ENCODE measurements around the gene OR10H1. TPM values are rescaled to one million over a fixed set of nuclear protein-coding genes. Genes with fewer than 3 reads are reported as not detected.
"Not testable (repeated sequence)": the region's sequence is repeated elsewhere in the genome, so short reads cannot be mapped to it uniquely, and the experiment has no call there.

OR10H1 gene
- total and polyA plus RNA-seq, 2 donors = 0.05 TPM; not detected in 1

GRCh38 chr19:15837221-15837731 is 21.8 kb upstream of the OR10H1 start:
- WGBS = 0% methylated on average over 9 of the region's 9 CpGs
- H3K4me1 ChIP-seq (ENCODE audit: insufficient read depth) = no peaks in the 10 kb centered on the region
- H3K27ac ChIP-seq (ENCODE audit: low read depth) = no peak overlapping the region
- no peak for DNase-seq (ENCODE audit: extremely low spot score)
- no peak overlapping the region for H3K4me3 ChIP-seq (ENCODE audit: low read depth, low read length)
- H3K36me3 ChIP-seq (ENCODE audit: insufficient read depth) = no peaks in the 10 kb centered on the region

GRCh38 chr19:15836330-15837220 is 21.1 kb upstream of the OR10H1 start:
- peak; percentile 99 for DNase-seq (ENCODE audit: extremely low spot score)
- Histone ChIP-seq H3K4me3 (ENCODE audit: low read depth, low read length) (peak overlapping the region; percentile 56), H3K27ac (ENCODE audit: low read depth) (peak overlapping the region; percentile 100), H3K4me1 (ENCODE audit: insufficient read depth) (no peaks in the 10 kb centered on the region), H3K36me3 (ENCODE audit: insufficient read depth) (no peaks in the 10 kb centered on the region)
- under 1% methylated on average over 65 of the region's 65 CpGs for WGBS

- H3K36me3 ChIP-seq (ENCODE audit: insufficient read depth); H3K4me1 ChIP-seq (ENCODE audit: insufficient read depth): not testable (repeated sequence)
- DNase-seq (ENCODE audit: extremely low spot score) = peak; percentile 29
- Histone ChIP-seq H3K27ac (ENCODE audit: low read depth) (peak overlapping the region; percentile 100), H3K4me3 (ENCODE audit: low read depth, low read length) (peak overlapping the region; percentile 56)
- 34% methylated on average over 11 of the region's 11 CpGs for WGBS
Measured at GRCh38 chr19:15835565-15836329, 20.3 kb upstream of the OR10H1 start.

- H3K4me3 ChIP-seq (ENCODE audit: low read depth, low read length); H3K4me1 ChIP-seq (ENCODE audit: insufficient read depth); DNase-seq (ENCODE audit: extremely low spot score); H3K36me3 ChIP-seq (ENCODE audit: insufficient read depth); H3K27ac ChIP-seq (ENCODE audit: low read depth): not testable (repeated sequence)
- WGBS = 96% methylated on average over 3 of the region's 3 CpGs
Measured at GRCh38 chr19:15834232-15834631, 18.8 kb upstream of the OR10H1 start.

- 80% methylated on average over 5 of the region's 5 CpGs for WGBS
- H3K4me3 ChIP-seq (ENCODE audit: low read depth, low read length) = no peak overlapping the region
- peak overlapping the region; percentile 56 for H3K27ac ChIP-seq (ENCODE audit: low read depth)
- no peaks in the 10 kb centered on the region for H3K4me1 ChIP-seq (ENCODE audit: insufficient read depth)
- no peaks in the 10 kb centered on the region for H3K36me3 ChIP-seq (ENCODE audit: insufficient read depth)
- no peak for DNase-seq (ENCODE audit: extremely low spot score)
Measured at GRCh38 chr19:15831626-15832025, 16.2 kb upstream of the OR10H1 start.

- no peaks in the 10 kb centered on the region for H3K4me1 ChIP-seq (ENCODE audit: insufficient read depth)
- no peak overlapping the region for H3K27ac ChIP-seq (ENCODE audit: low read depth)
- no peak for DNase-seq (ENCODE audit: extremely low spot score)
- H3K36me3 ChIP-seq (ENCODE audit: insufficient read depth) = no peaks in the 10 kb centered on the region
- WGBS = 87% methylated on average over 8 of the region's 8 CpGs
- no peak overlapping the region for H3K4me3 ChIP-seq (ENCODE audit: low read depth, low read length)
Measured at GRCh38 chr19:15829786-15830185, 14.3 kb upstream of the OR10H1 start.

- peak overlapping the region; percentile 83 for H3K27ac ChIP-seq (ENCODE audit: low read depth)
- H3K36me3 ChIP-seq (ENCODE audit: insufficient read depth) = no peaks in the 10 kb centered on the region
- H3K4me3 ChIP-seq (ENCODE audit: low read depth, low read length) = no peak overlapping the region
- DNase-seq (ENCODE audit: extremely low spot score) = no peak
- 90% methylated on average over 10 of the region's 10 CpGs for WGBS
- no peaks in the 10 kb centered on the region for H3K4me1 ChIP-seq (ENCODE audit: insufficient read depth)
Measured at GRCh38 chr19:15829306-15829698, 13.8 kb upstream of the OR10H1 start.

- not testable (repeated sequence) for H3K4me1 ChIP-seq (ENCODE audit: insufficient read depth); H3K4me3 ChIP-seq (ENCODE audit: low read depth, low read length); H3K36me3 ChIP-seq (ENCODE audit: insufficient read depth); DNase-seq (ENCODE audit: extremely low spot score)
- H3K27ac ChIP-seq (ENCODE audit: low read depth) = peak overlapping the region; percentile 55
- WGBS = 60% methylated on average over 13 of the region's 13 CpGs
Measured at GRCh38 chr19:15828611-15829305, 13.3 kb upstream of the OR10H1 start.

GRCh38 chr19:15828121-15828610 is 12.7 kb upstream of the OR10H1 start:
- H3K27ac ChIP-seq (ENCODE audit: low read depth) = peak overlapping the region; percentile 55
- DNase-seq (ENCODE audit: extremely low spot score) = no peak
- H3K36me3 ChIP-seq (ENCODE audit: insufficient read depth) = no peaks in the 10 kb centered on the region
- no peaks in the 10 kb centered on the region for H3K4me1 ChIP-seq (ENCODE audit: insufficient read depth)
- 54% methylated on average over 7 of the region's 7 CpGs for WGBS
- no peak overlapping the region for H3K4me3 ChIP-seq (ENCODE audit: low read depth, low read length)

- no peak overlapping the region for H3K4me3 ChIP-seq (ENCODE audit: low read depth, low read length)
- 90% methylated on average over 1 of the region's 1 CpG for WGBS
- no peak for DNase-seq (ENCODE audit: extremely low spot score)
Measured at GRCh38 chr19:15825753-15826152, 10.3 kb upstream of the OR10H1 start.

GRCh38 chr19:15820646-15821045 is 5.2 kb upstream of the OR10H1 start:
- H3K4me3 ChIP-seq (ENCODE audit: low read depth, low read length) = no peak overlapping the region
- H3K4me1 ChIP-seq (ENCODE audit: insufficient read depth) = no peaks in the 10 kb centered on the region
- no peak overlapping the region for H3K27ac ChIP-seq (ENCODE audit: low read depth)
- 89% methylated on average over 8 of the region's 8 CpGs for WGBS
- no peaks in the 10 kb centered on the region for H3K36me3 ChIP-seq (ENCODE audit: insufficient read depth)
- no peak for DNase-seq (ENCODE audit: extremely low spot score)

More at GRCh38 chr19:15825753-15826152, 10.3 kb upstream of the OR10H1 start:
- Histone ChIP-seq H3K27ac (ENCODE audit: low read depth) (no peak overlapping the region), H3K4me1 (ENCODE audit: insufficient read depth) (no peaks in the 10 kb centered on the region), H3K36me3 (ENCODE audit: insufficient read depth) (no peaks in the 10 kb centered on the region)

GRCh38 chr19:15813916-15814315 is 1.5 kb downstream of the OR10H1 start:
- H3K36me3 ChIP-seq (ENCODE audit: insufficient read depth) = no peaks in the 10 kb centered on the region
- no peak for DNase-seq (ENCODE audit: extremely low spot score)
- no peak overlapping the region for H3K27ac ChIP-seq (ENCODE audit: low read depth)
- no peak overlapping the region for H3K4me3 ChIP-seq (ENCODE audit: low read depth, low read length)
- H3K4me1 ChIP-seq (ENCODE audit: insufficient read depth) = no peaks in the 10 kb centered on the region
- WGBS = 47% methylated on average over 7 of the region's 7 CpGs

GRCh38 chr19:15812060-15812722 is 3.3 kb downstream of the OR10H1 start:
- no peak overlapping the region for H3K27ac ChIP-seq (ENCODE audit: low read depth)

More at GRCh38 chr19:15812060-15812722, 3.3 kb downstream of the OR10H1 start:
- H3K36me3 ChIP-seq (ENCODE audit: insufficient read depth) = no peaks in the 10 kb centered on the region
- no peak overlapping the region for H3K4me3 ChIP-seq (ENCODE audit: low read depth, low read length)
- WGBS = 50% methylated on average over 6 of the region's 6 CpGs
- no peaks in the 10 kb centered on the region for H3K4me1 ChIP-seq (ENCODE audit: insufficient read depth)
- no peak for DNase-seq (ENCODE audit: extremely low spot score)

All from urinary bladder (tissue), 4 donors.